SK-N-SH treated with all-trans-retinoic acid at 6 μM for 48 hours (cell line): ENCODE data around the gene ENTPD1.

Experiments
- ATAC-seq: fragments of 200-7000 bp; cut with Tn5 transposase; 3 replicates; pipeline ENCODE4 v1.9.1; 2020; ENCODE audit warnings: mild to moderate bottlenecking, moderate library complexity
- ARNTL ChIP-seq: fragments of 450-650 bp; formaldehyde crosslinking; IDR thresholded peaks from 2 replicates; pipeline ENCODE4 v1.5.0; 2020; ENCODE audit warnings: low read depth, mild to moderate bottlenecking, moderate library complexity, borderline replicate concordance
- BACH2 ChIP-seq: fragments of 250-450 bp; sonication (Bioruptor Pico); IDR thresholded peaks from 2 replicates; pipeline ENCODE4 v1.9.0; 2021; ENCODE audit warnings: mild to moderate bottlenecking, borderline replicate concordance
- CREB5 ChIP-seq: fragments of 250-450 bp; sonication (Bioruptor Pico); IDR thresholded peaks from 2 replicates; pipeline ENCODE4 v1.5.1; 2020; ENCODE audit warnings: low read depth, mild to moderate bottlenecking, moderate library complexity
- CSDC2 ChIP-seq: fragments of 250-450 bp; sonication (Bioruptor Pico); IDR thresholded peaks from 2 replicates; pipeline ENCODE4 v1.5.0; 2020; ENCODE audit warnings: mild to moderate bottlenecking, moderate library complexity
- CSRNP3 ChIP-seq: fragments of 250-450 bp; sonication (Bioruptor Pico); IDR thresholded peaks from 2 replicates; pipeline ENCODE4 v1.5.1; 2021; ENCODE audit warnings: mild to moderate bottlenecking, moderate library complexity
- ESRRG ChIP-seq: fragments of 250-450 bp; sonication (Bioruptor Pico); IDR thresholded peaks from 2 replicates; pipeline ENCODE4 v1.6.1; 2021; ENCODE audit warnings: mild to moderate bottlenecking
- GLIS3 ChIP-seq: fragments of 250-450 bp; sonication (Bioruptor Pico); IDR thresholded peaks from 2 replicates; pipeline ENCODE4 v1.5.0; 2020; ENCODE audit warnings: mild to moderate bottlenecking, moderate library complexity
- ISL1 ChIP-seq: fragments of 250-450 bp; sonication (Bioruptor Pico); IDR thresholded peaks from 2 replicates; pipeline ENCODE4 v2.1.2; 2022; ENCODE audit warnings: mild to moderate bottlenecking, moderate library complexity
- OSR1 ChIP-seq: fragments of 250-450 bp; sonication (Bioruptor Pico); IDR thresholded peaks from 2 replicates; pipeline ENCODE4 v1.8.0; 2022; ENCODE audit warnings: moderate library complexity, mild to moderate bottlenecking, inconsistent platforms
- RARB ChIP-seq: fragments of 250-450 bp; sonication (Bioruptor Pico); IDR thresholded peaks from 2 replicates; pipeline ENCODE4 v1.8.0; 2021; ENCODE audit warnings: mild to moderate bottlenecking, moderate library complexity
- TCF4 ChIP-seq: fragments of 250-450 bp; sonication (Bioruptor Pico); IDR thresholded peaks from 2 replicates; pipeline ENCODE4 v1.8.0; 2021; ENCODE audit warnings: mild to moderate bottlenecking, moderate library complexity, borderline replicate concordance
- ZC3H10 ChIP-seq: fragments of 250-450 bp; sonication (Bioruptor Pico); IDR thresholded peaks from 2 replicates; pipeline ENCODE4 v1.5.1; 2021; ENCODE audit warnings: mild to moderate bottlenecking, moderate library complexity
- ZFP30 ChIP-seq: fragments of 450-650 bp; formaldehyde crosslinking; IDR thresholded peaks from 2 replicates; pipeline ENCODE4 v1.5.0; 2022; ENCODE audit warnings: mild to moderate bottlenecking, moderate library complexity
- ZNF565 ChIP-seq: fragments of 450-650 bp; formaldehyde crosslinking; conservative IDR thresholded peaks from 2 replicates; pipeline ENCODE4 v1.5.0; 2020; ENCODE audit warnings: low read depth, mild to moderate bottlenecking, moderate library complexity
- ZNF8 ChIP-seq: fragments of 450-650 bp; formaldehyde crosslinking; IDR thresholded peaks from 2 replicates; pipeline ENCODE4 v1.5.0; 2020; ENCODE audit warnings: mild to moderate bottlenecking, moderate library complexity
- TF ChIP-seq, protein P1 (sequence below): fragments of 250-450 bp; sonication (Bioruptor Pico); IDR thresholded peaks from 2 replicates; pipeline ENCODE4 v1.5.0; 2020; ENCODE audit warnings: mild to moderate bottlenecking, moderate library complexity
- TF ChIP-seq, protein P2 (sequence below): fragments of 250-450 bp; sonication (Bioruptor Pico); IDR thresholded peaks from 2 replicates; pipeline ENCODE4 v1.8.0; 2021; ENCODE audit warnings: low read depth, mild to moderate bottlenecking, moderate library complexity, borderline replicate concordance

Gene ENTPD1

GRCh38 chr10:95877881-95878280 lies 121.9 kb downstream of the ENTPD1 start:
- TF ChIP-seq BACH2 (CRISPR knock-in tag) (no peak), CSDC2 (CRISPR knock-in tag) (no peak), ZFP30 (CRISPR knock-in tag) (no peak), ESRRG (no peak), ZNF8 (CRISPR knock-in tag) (no peak), CSRNP3 (no peak), ARNTL (CRISPR knock-in tag) (no peak), ZC3H10 (CRISPR knock-in tag) (no peak)
- TF ChIP-seq, protein P1, sequence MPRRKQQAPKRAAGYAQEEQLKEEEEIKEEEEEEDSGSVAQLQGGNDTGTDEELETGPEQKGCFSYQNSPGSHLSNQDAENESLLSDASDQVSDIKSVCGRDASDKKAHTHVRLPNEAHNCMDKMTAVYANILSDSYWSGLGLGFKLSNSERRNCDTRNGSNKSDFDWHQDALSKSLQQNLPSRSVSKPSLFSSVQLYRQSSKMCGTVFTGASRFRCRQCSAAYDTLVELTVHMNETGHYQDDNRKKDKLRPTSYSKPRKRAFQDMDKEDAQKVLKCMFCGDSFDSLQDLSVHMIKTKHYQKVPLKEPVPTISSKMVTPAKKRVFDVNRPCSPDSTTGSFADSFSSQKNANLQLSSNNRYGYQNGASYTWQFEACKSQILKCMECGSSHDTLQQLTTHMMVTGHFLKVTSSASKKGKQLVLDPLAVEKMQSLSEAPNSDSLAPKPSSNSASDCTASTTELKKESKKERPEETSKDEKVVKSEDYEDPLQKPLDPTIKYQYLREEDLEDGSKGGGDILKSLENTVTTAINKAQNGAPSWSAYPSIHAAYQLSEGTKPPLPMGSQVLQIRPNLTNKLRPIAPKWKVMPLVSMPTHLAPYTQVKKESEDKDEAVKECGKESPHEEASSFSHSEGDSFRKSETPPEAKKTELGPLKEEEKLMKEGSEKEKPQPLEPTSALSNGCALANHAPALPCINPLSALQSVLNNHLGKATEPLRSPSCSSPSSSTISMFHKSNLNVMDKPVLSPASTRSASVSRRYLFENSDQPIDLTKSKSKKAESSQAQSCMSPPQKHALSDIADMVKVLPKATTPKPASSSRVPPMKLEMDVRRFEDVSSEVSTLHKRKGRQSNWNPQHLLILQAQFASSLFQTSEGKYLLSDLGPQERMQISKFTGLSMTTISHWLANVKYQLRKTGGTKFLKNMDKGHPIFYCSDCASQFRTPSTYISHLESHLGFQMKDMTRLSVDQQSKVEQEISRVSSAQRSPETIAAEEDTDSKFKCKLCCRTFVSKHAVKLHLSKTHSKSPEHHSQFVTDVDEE (CRISPR knock-in tag), result no peak
- TF ChIP-seq, protein P2, sequence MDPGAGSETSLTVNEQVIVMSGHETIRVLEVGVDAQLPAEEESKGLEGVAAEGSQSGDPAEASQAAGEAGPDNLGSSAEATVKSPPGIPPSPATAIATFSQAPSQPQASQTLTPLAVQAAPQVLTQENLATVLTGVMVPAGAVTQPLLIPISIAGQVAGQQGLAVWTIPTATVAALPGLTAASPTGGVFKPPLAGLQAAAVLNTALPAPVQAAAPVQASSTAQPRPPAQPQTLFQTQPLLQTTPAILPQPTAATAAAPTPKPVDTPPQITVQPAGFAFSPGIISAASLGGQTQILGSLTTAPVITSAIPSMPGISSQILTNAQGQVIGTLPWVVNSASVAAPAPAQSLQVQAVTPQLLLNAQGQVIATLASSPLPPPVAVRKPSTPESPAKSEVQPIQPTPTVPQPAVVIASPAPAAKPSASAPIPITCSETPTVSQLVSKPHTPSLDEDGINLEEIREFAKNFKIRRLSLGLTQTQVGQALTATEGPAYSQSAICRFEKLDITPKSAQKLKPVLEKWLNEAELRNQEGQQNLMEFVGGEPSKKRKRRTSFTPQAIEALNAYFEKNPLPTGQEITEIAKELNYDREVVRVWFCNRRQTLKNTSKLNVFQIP, result no peak
- no peak for ATAC-seq

DNA sequence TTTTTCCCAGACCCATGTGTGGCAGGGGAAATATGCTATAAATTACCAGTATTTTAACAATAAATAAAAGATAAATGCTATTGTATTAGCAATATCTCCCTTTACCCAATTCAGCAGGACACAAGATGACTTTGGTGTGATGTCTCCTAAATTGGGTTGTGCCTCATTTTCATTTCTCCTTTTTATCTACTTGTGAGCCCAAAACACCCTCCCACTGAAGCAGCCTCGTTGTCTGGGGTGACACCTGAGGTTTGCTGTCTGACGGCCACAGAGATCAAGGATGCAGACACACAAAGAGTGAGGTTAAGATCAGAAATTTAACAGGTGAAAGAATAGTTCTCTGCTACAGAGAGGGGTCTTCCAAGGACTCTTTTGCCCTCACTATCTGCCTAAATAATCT lies 124.7 kb downstream of the ENTPD1 start:
- TF ChIP-seq CREB5 (no peak), ZNF8 (CRISPR knock-in tag) (no peak), CSRNP3 (no peak), CSDC2 (CRISPR knock-in tag) (no peak), ARNTL (CRISPR knock-in tag) (no peak), ZC3H10 (CRISPR knock-in tag) (no peak), ISL1 (CRISPR knock-in tag) (no peak), BACH2 (CRISPR knock-in tag) (no peak)
- TF ChIP-seq, protein P2, result no peak
- no peak for ATAC-seq

DNA sequence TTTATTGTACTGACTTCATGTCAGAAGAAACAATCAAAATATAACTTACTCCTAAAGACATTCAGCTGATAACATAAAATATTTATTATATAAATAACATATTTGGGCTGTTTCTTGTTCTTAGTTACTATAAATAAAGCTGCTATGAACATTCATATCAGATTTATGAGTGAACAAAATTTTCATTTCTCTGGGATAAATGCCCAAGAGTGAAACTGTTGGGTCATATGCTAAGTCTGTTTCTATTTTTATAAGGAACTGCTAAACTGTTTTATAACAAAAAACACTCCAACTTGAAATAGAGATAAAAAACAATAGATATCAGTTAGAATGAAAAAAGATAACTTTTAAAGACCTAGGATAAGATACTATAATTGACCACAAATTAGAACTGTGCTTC lies 125.4 kb downstream of the ENTPD1 start:
- TF ChIP-seq ISL1 (CRISPR knock-in tag), result no peak
- TF ChIP-seq ZFP30 (CRISPR knock-in tag), result no peak
- no peak for TF ChIP-seq CSRNP3
- no peak for TF ChIP-seq TCF4
- no peak for TF ChIP-seq ESRRG
- TF ChIP-seq RARB, result no peak
- no peak for TF ChIP-seq ARNTL (CRISPR knock-in tag)
- no peak for TF ChIP-seq ZNF8 (CRISPR knock-in tag)
- TF ChIP-seq OSR1 (CRISPR knock-in tag), result no peak
- TF ChIP-seq GLIS3, result no peak
- TF ChIP-seq ZNF565, result no peak
- no peak for ATAC-seq
